22Rv1 (cell line): ENCODE data around the gene TGM1.

ENCODE experiments used
- H3K27ac ChIP-seq: fragments of 450-650 bp; 2 replicates; pipeline ENCODE4 v1.5.1; 2017
- CTCF ChIP-seq: fragments of 450-650 bp; IDR thresholded peaks from 2 replicates; pipeline ENCODE4 v1.5.1; 2017; ENCODE audit warnings: mild to moderate bottlenecking
- ZFX ChIP-seq: fragments of 450-650 bp; IDR thresholded peaks from 2 replicates; pipeline ENCODE4 v1.6.1; 2017; ENCODE audit warnings: antibody characterized with exemption, borderline replicate concordance

The TGM1 gene

GRCh38 chr14:24256960-24257359, 6.0 kb downstream of the TGM1 start:
- TF ChIP-seq CTCF = no peak
- H3K27ac ChIP-seq = no peak overlapping the region

GRCh38 chr14:24255931-24256711, 6.9 kb downstream of the TGM1 start:
- no peak overlapping the region for H3K27ac ChIP-seq
- TF ChIP-seq CTCF (no peak), ZFX (no peak)

GRCh38 chr14:24255438-24255837, 7.5 kb downstream of the TGM1 start:
- H3K27ac ChIP-seq = no peak overlapping the region
- TF ChIP-seq CTCF (no peak), ZFX (no peak)

- no peak for TF ChIP-seq CTCF
Observed at GRCh38 chr14:24254630-24255392, 8.2 kb downstream of the TGM1 start.

GRCh38 chr14:24253936-24254335, 9.0 kb downstream of the TGM1 start:
- TF ChIP-seq ZFX (no peak), CTCF (no peak)
- H3K27ac ChIP-seq = no peak overlapping the region

More at GRCh38 chr14:24254630-24255392, 8.2 kb downstream of the TGM1 start:
- no peak overlapping the region for H3K27ac ChIP-seq

- TF ChIP-seq ZFX (no peak), CTCF (no peak)
- no peak overlapping the region for H3K27ac ChIP-seq
Observed at GRCh38 chr14:24252289-24253124, 10.5 kb downstream of the TGM1 start.
